HepG2 (cell line): ENCODE data around the gene RNMT. TPM values are rescaled to one million over a fixed set of nuclear protein-coding genes. Genes with fewer than 3 reads are reported as not detected.
A peak's percentile ranks its signal among the peaks of the same experiment; 100 is the strongest.

Experiments used
- CENPX ChIP-seq: sonication (generic); formaldehyde crosslinking; IDR thresholded peaks from 2 replicates; pipeline ENCODE4 v1.9.0; 2021; ENCODE audit warnings: mild to moderate bottlenecking, missing genetic modification reagents, moderate library complexity
- CREBL2 ChIP-seq: sonication (generic); formaldehyde crosslinking; IDR thresholded peaks from 2 replicates; pipeline ENCODE4 v1.8.1; 2023; ENCODE audit warnings: missing genetic modification reagents, mild to moderate bottlenecking, borderline replicate concordance
- FOXA1 ChIP-seq, 2 experiments: fragments of 450-650 bp in 1 of 2; sonication (generic) in 1 of 2; formaldehyde crosslinking in 1 of 2; IDR thresholded peaks; 2 replicates each; pipeline versions ENCODE4 v1.4.0 to v1.6.1; 2016 to 2020; ENCODE audit warnings: missing genetic modification reagents in 1 of 2
- GLMP ChIP-seq: sonication (generic); formaldehyde crosslinking; IDR thresholded peaks from 2 replicates; pipeline ENCODE4 v1.9.0; 2021; ENCODE audit warnings: missing genetic modification reagents, mild to moderate bottlenecking, borderline replicate concordance
- HIC2 ChIP-seq: sonication (generic); formaldehyde crosslinking; IDR thresholded peaks from 2 replicates; pipeline ENCODE4 v1.9.0; 2022; ENCODE audit warnings: low read depth, missing genetic modification reagents
- HMGA1 ChIP-seq: sonication (generic); formaldehyde crosslinking; conservative IDR thresholded peaks from 2 replicates; pipeline ENCODE4 v1.4.0; 2020; ENCODE audit warnings: missing genetic modification reagents
- KAT8 ChIP-seq: IDR thresholded peaks from 2 replicates; pipeline ENCODE4 v1.6.1; 2016; ENCODE audit warnings: missing genetic modification reagents, missing compliant biosample characterization
- MED1 ChIP-seq: sonication (generic); formaldehyde crosslinking; IDR thresholded peaks from 2 replicates; pipeline ENCODE4 v1.4.0; 2020; ENCODE audit warnings: missing genetic modification reagents
- MTF1 ChIP-seq: sonication (generic); formaldehyde crosslinking; IDR thresholded peaks from 2 replicates; pipeline ENCODE4 v1.5.0; 2020; ENCODE audit warnings: missing genetic modification reagents
- NFKBIZ ChIP-seq: IDR thresholded peaks from 2 replicates; pipeline ENCODE4 v1.6.1; 2018; ENCODE audit warnings: missing genetic modification reagents, missing compliant biosample characterization
- RAD51 ChIP-seq: fragments of 450-650 bp; IDR thresholded peaks from 2 replicates; pipeline ENCODE4 v1.6.1; 2016; ENCODE audit warnings: borderline replicate concordance
- RXRB ChIP-seq: IDR thresholded peaks from 2 replicates; pipeline ENCODE4 v1.6.1; 2016; ENCODE audit warnings: borderline replicate concordance, missing genetic modification reagents, missing compliant biosample characterization
- SNAPC4 ChIP-seq: sonication (generic); formaldehyde crosslinking; IDR thresholded peaks from 2 replicates; pipeline ENCODE4 v1.4.0; 2020; ENCODE audit warnings: mild to moderate bottlenecking, missing genetic modification reagents
- SP140L ChIP-seq: sonication (generic); formaldehyde crosslinking; IDR thresholded peaks from 2 replicates; pipeline ENCODE4 v1.4.0; 2020; ENCODE audit warnings: missing genetic modification reagents, borderline replicate concordance
- TARDBP ChIP-seq: sonication (generic); formaldehyde crosslinking; IDR thresholded peaks from 2 replicates; pipeline ENCODE4 v1.8.0; 2022; ENCODE audit warnings: mild to moderate bottlenecking, missing genetic modification reagents
- TFAP4 ChIP-seq: sonication (generic); IDR thresholded peaks from 2 replicates; pipeline ENCODE4 v1.6.1; 2016; ENCODE audit warnings: low read depth, borderline replicate concordance
- ZBTB8A ChIP-seq: sonication (generic); formaldehyde crosslinking; IDR thresholded peaks from 2 replicates; pipeline ENCODE4 v1.4.0; 2020; ENCODE audit warnings: mild to moderate bottlenecking, low read depth, missing genetic modification reagents, borderline replicate concordance
- ZFP1 ChIP-seq: IDR thresholded peaks from 2 replicates; pipeline ENCODE4 v1.6.1; 2016
- ZNF354B ChIP-seq: sonication (generic); formaldehyde crosslinking; IDR thresholded peaks from 2 replicates; pipeline ENCODE4 v1.8.0; 2022; ENCODE audit warnings: mild to moderate bottlenecking, missing genetic modification reagents
- ZNF615 ChIP-seq: sonication (generic); formaldehyde crosslinking; IDR thresholded peaks from 2 replicates; pipeline ENCODE4 v1.5.0; 2020; ENCODE audit warnings: mild to moderate bottlenecking, missing genetic modification reagents, borderline replicate concordance
- ZNF724P ChIP-seq: sonication (generic); formaldehyde crosslinking; IDR thresholded peaks from 2 replicates; pipeline ENCODE4 v1.8.0; 2022; ENCODE audit warnings: missing genetic modification reagents, borderline replicate concordance
- polyA plus RNA-seq, 8 experiments: library from polyadenylated mRNA; depleted of rRNA in 3 of 8; stranded (reverse) in 7 of 8; unstranded in 1 of 8; fragments of >200 nt; fragmentation: Illumina TruSeq in 4 of 8; extraction: Trizol in 4 of 8; gene quantifications; 2 replicates each; pipeline versions ENCODE4 v1.2.1 to v1.2.3, GENCODE V29; 2011 to 2016; ENCODE audit warnings: low read depth in 4 of 8, missing spikeins in 1 of 8, mixed read lengths in 1 of 8; ENCODE audit not compliant: insufficient read depth in 1 of 8
- total RNA-seq, 5 experiments: library from RNA; depleted of rRNA; stranded (reverse); fragments of >200 nt; fragmentation: Illumina TruSeq; extraction: Trizol; gene quantifications; 2 replicates each; pipeline ENCODE4 v1.2.3, GENCODE V29; 2016; ENCODE audit warnings: low read depth in 1 of 5

RNMT gene
- total and polyA plus RNA-seq, 2 of the 13 experiments (the other 11 are each of a cell fraction or from before 2014, with no cell fraction given) = 22.9 to 24.4 TPM

- TF ChIP-seq SNAPC4 (CRISPR knock-in tag) = peak; percentile 25; the same call in 1 of the 2 replicates
- TF ChIP-seq SP140L (CRISPR knock-in tag) = no peak
- TF ChIP-seq HMGA1 = no peak
- TF ChIP-seq HIC2 = peak; percentile 80; the same call in 1 of the 2 replicates
- no peak for TF ChIP-seq ZNF354B (CRISPR knock-in tag)
- no peak for TF ChIP-seq CREBL2 (CRISPR knock-in tag)
- no peak; the same call in 1 of the 2 replicates for TF ChIP-seq MTF1
- TF ChIP-seq TFAP4 = 0 out of 2 replicates have a peak, but pooled peaks have one; percentile 22
- peak; percentile 97 for TF ChIP-seq TARDBP
- TF ChIP-seq NFKBIZ = peak; percentile 44; the same call in 1 of the 2 replicates
- TF ChIP-seq CENPX (CRISPR knock-in tag) = no peak
- TF ChIP-seq GLMP (CRISPR knock-in tag) = no peak
- no peak for TF ChIP-seq ZFP1 (CRISPR knock-in tag)
- no peak; the same call in none of the 2 replicates for TF ChIP-seq RXRB
- peak; percentile 94 for TF ChIP-seq MED1 (CRISPR knock-in tag)
- peak; percentile 95 for TF ChIP-seq KAT8 (CRISPR knock-in tag)
- TF ChIP-seq RAD51 = peak; percentile 74
- no peak for TF ChIP-seq ZBTB8A (CRISPR knock-in tag)
- no peak for TF ChIP-seq ZNF615 (CRISPR knock-in tag)
- no peak for TF ChIP-seq FOXA1 (IDR thresholded peaks at IDR 0.05)
- TF ChIP-seq FOXA1 (CRISPR knock-in tag; IDR thresholded peaks at IDR 0.05) = no peak
- peak; percentile 91; the same call in 1 of the 2 replicates for TF ChIP-seq ZNF724P
These were observed at the start of gene RNMT, which contains the start of gene FAM210A (continued) for GRCh38 chr18:13726232-13726971.
